GM19023 (cell line): ENCODE measurements around the gene EIF2S3B.
"Not testable (repeated sequence)": the region's sequence is repeated elsewhere in the genome, so short reads cannot be mapped to it uniquely, and the experiment has no call there.

Experiments used
- ATAC-seq: cut with Tn5 transposase; IDR thresholded peaks from one replicate; pipeline ENCODE4 v1.9.1; 2021; ENCODE audit warnings: mild to moderate bottlenecking, moderate library complexity; ENCODE audit not compliant: unreplicated experiment

The EIF2S3B gene

GRCh38 chr12:10505620-10506019 lies at the start of gene EIF2S3B:
Gene EIF2S3B (plus strand): TSS chr12:10505890. CDS start chr12:10505903, 13 bp downstream.
- no peak for ATAC-seq

- ATAC-seq: no peak
Observed at GRCh38 chr12:10456856-10457255, 48.8 kb upstream of the EIF2S3B start.

- no peak for ATAC-seq
Observed at GRCh38 chr12:10457760-10458159, 47.9 kb upstream of the EIF2S3B start.

GRCh38 chr12:10466311-10466710 lies 39.4 kb upstream of the EIF2S3B start:
- ATAC-seq: no peak

- ATAC-seq: no peak
Observed at GRCh38 chr12:10469701-10470100, 36.0 kb upstream of the EIF2S3B start.

- ATAC-seq: not testable (repeated sequence)
Observed at GRCh38 chr12:10472808-10473207, 32.9 kb upstream of the EIF2S3B start.

- not testable (repeated sequence) for ATAC-seq
Observed at GRCh38 chr12:10481901-10482300, 23.8 kb upstream of the EIF2S3B start.

- not testable (repeated sequence) for ATAC-seq
Observed at GRCh38 chr12:10487328-10487727, 18.4 kb upstream of the EIF2S3B start.

GRCh38 chr12:10491766-10492165 lies 13.9 kb upstream of the EIF2S3B start:
- ATAC-seq: no peak

- no peak for ATAC-seq
Observed at GRCh38 chr12:10497602-10498001, 8.1 kb upstream of the EIF2S3B start.

- no peak for ATAC-seq
Observed at GRCh38 chr12:10498042-10498441, 7.6 kb upstream of the EIF2S3B start.

- no peak for ATAC-seq
Observed at GRCh38 chr12:10501030-10501429, 4.7 kb upstream of the EIF2S3B start.

- ATAC-seq: no peak
Observed at GRCh38 chr12:10503460-10503859, 2.2 kb upstream of the EIF2S3B start.

- no peak for ATAC-seq
Observed at GRCh38 chr12:10511756-10512355, 6.2 kb downstream of the EIF2S3B start.

- no peak for ATAC-seq
Observed at GRCh38 chr12:10512798-10513197, 7.1 kb downstream of the EIF2S3B start.

- no peak for ATAC-seq
Observed at GRCh38 chr12:10521555-10521954, 15.9 kb downstream of the EIF2S3B start.

GRCh38 chr12:10528174-10528953 lies 22.7 kb downstream of the EIF2S3B start:
- no peak for ATAC-seq

- ATAC-seq: no peak
Observed at GRCh38 chr12:10529603-10530002, 23.9 kb downstream of the EIF2S3B start.

- no peak for ATAC-seq
Observed at GRCh38 chr12:10537721-10538120, 32.0 kb downstream of the EIF2S3B start.

GRCh38 chr12:10540776-10541205 lies 35.1 kb downstream of the EIF2S3B start:
- ATAC-seq: peak; percentile 92

- no peak for ATAC-seq
Observed at GRCh38 chr12:10543499-10543898, 37.8 kb downstream of the EIF2S3B start.

- no peak for ATAC-seq
Observed at GRCh38 chr12:10551375-10551774, 45.7 kb downstream of the EIF2S3B start.
